IMR-90 (cell line): Measurements from ENCODE around the gene THOC3. TPM values are rescaled to one million over a fixed set of nuclear protein-coding genes. Genes with fewer than 3 reads are reported as not detected.
"Not testable (repeated sequence)": the region's sequence is repeated elsewhere in the genome, so short reads cannot be mapped to it uniquely, and the experiment has no call there.

ENCODE experiments used
- ATAC-seq: fragments of 200-7000 bp; cut with Tn5 transposase; 2 replicates; pipeline ENCODE4 v1.9.1; 2020; ENCODE audit warnings: low read depth, mild to moderate bottlenecking, moderate library complexity
- BruUV-seq: library from RNA; stranded (reverse); fragments of 400-500 nt; replicated peaks from 2 replicates; lab custom pipeline; 2021; lab: Mats Ljungman, UMichigan
- CTCF ChIA-PET: fragments of 300-600 bp; formaldehyde crosslinking; extraction: SDS; loops from one replicate; lab custom pipeline; 2021; ENCODE audit warnings: antibody characterized with exemption; lab: Yijun Ruan, JAX
- POLR2A ChIA-PET: fragments of 300-600 bp; sonication (Branson Sonifier 250); formaldehyde crosslinking; loops from one replicate; lab custom pipeline; 2022; ENCODE audit warnings: antibody characterized with exemption; ENCODE audit not compliant: unreplicated experiment; lab: Charles Lee
- DNase-seq: peaks from one replicate; pipeline ENCODE4 v3.0.0; 2013
- H2AFZ ChIP-seq: replicated peaks from 2 replicates; pipeline ENCODE3; 2013; ENCODE audit warnings: low read length, mild to moderate bottlenecking; ENCODE audit not compliant: poor library complexity
- H2AK5ac ChIP-seq: 2 replicates; pipeline ENCODE4 v1.6.1; 2013; ENCODE audit warnings: low read depth, low read length, inconsistent platforms
- H2AK9ac ChIP-seq: replicated peaks from 2 replicates; pipeline ENCODE3; 2013; ENCODE audit warnings: mild to moderate bottlenecking, low read depth, low read length, moderate library complexity; ENCODE audit not compliant: poor library complexity
- H2BK120ac ChIP-seq: 2 replicates; pipeline ENCODE4 v1.6.1; 2013; ENCODE audit warnings: low read depth, low read length, inconsistent platforms
- H2BK15ac ChIP-seq: 3 replicates; pipeline ENCODE4 v1.6.1; 2013; ENCODE audit warnings: low read depth, low read length, inconsistent platforms
- H2BK20ac ChIP-seq: 2 replicates; pipeline ENCODE4 v1.6.1; 2013; ENCODE audit warnings: low read depth, mild to moderate bottlenecking, inconsistent platforms, low read length, moderate library complexity
- H2BK5ac ChIP-seq: 2 replicates; pipeline ENCODE4 v1.6.1; 2013; ENCODE audit warnings: mild to moderate bottlenecking, low read depth, low read length, inconsistent platforms; ENCODE audit not compliant: poor library complexity, severe bottlenecking
- H3K14ac ChIP-seq: replicated peaks from 2 replicates; pipeline ENCODE4 v1.6.1; 2013; ENCODE audit warnings: low read depth, low read length, inconsistent platforms
- H3K18ac ChIP-seq: 2 replicates; pipeline ENCODE4 v1.6.1; 2013; ENCODE audit warnings: low read depth, low read length, control low read depth
- H3K23ac ChIP-seq: 2 replicates; pipeline ENCODE4 v1.6.1; 2013; ENCODE audit warnings: low read depth, low read length, inconsistent platforms
- H3K27ac ChIP-seq: 2 replicates; pipeline ENCODE4 v1.5.1; 2013; ENCODE audit warnings: mild to moderate bottlenecking, control low read depth, low read length; ENCODE audit not compliant: insufficient read depth
- H3K27me3 ChIP-seq: 2 replicates; pipeline ENCODE4 v1.6.1; 2013; ENCODE audit warnings: low read length; ENCODE audit not compliant: control insufficient read depth, insufficient read depth
- H3K36me3 ChIP-seq: 2 replicates; pipeline ENCODE4 v1.6.1; 2013; ENCODE audit warnings: low read length, mixed read lengths; ENCODE audit not compliant: control insufficient read depth, insufficient read depth
- H3K4ac ChIP-seq: 2 replicates; pipeline ENCODE4 v1.6.1; 2013; ENCODE audit warnings: low read depth, low read length, inconsistent platforms
- H3K4me1 ChIP-seq: 2 replicates; pipeline ENCODE4 v1.6.1; 2013; ENCODE audit warnings: low read length, mixed read lengths; ENCODE audit not compliant: control insufficient read depth, insufficient read depth
- H3K4me2 ChIP-seq: 2 replicates; pipeline ENCODE4 v1.6.1; 2013; ENCODE audit warnings: low read depth, mild to moderate bottlenecking, control low read depth, low read length, moderate library complexity
- H3K4me3 ChIP-seq: 2 replicates; pipeline ENCODE4 v1.5.1; 2013; ENCODE audit warnings: low read depth, mild to moderate bottlenecking, control low read depth, low read length, moderate library complexity; ENCODE audit not compliant: insufficient read depth
- H3K56ac ChIP-seq: 2 replicates; pipeline ENCODE4 v1.6.1; 2013; ENCODE audit warnings: low read length, inconsistent platforms; ENCODE audit not compliant: insufficient read depth; ENCODE audit errors: extremely low read depth
- H3K79me1 ChIP-seq, 2 experiments: 2 replicates each; pipeline ENCODE4 v1.6.1; 2013; ENCODE audit warnings: low read length in 2 of 2, inconsistent platforms in 1 of 2, low read depth in 1 of 2
- H3K9ac ChIP-seq: 2 replicates; pipeline ENCODE4 v1.6.1; 2013; ENCODE audit warnings: low read depth, low read length, control low read depth
- H3K9me1 ChIP-seq: 2 replicates; pipeline ENCODE4 v1.6.1; 2013; ENCODE audit warnings: low read length, inconsistent platforms; ENCODE audit not compliant: insufficient read depth
- H3K9me3 ChIP-seq: 2 replicates; pipeline ENCODE4 v1.6.1; 2013; ENCODE audit warnings: low read length; ENCODE audit not compliant: control insufficient read depth, insufficient read depth
- H4K20me1 ChIP-seq: 2 replicates; pipeline ENCODE4 v1.6.1; 2013; ENCODE audit warnings: low read length, inconsistent platforms; ENCODE audit not compliant: insufficient read depth
- H4K5ac ChIP-seq: 2 replicates; pipeline ENCODE4 v1.6.1; 2013; ENCODE audit warnings: mild to moderate bottlenecking, low read depth, low read length, control low read depth
- H4K8ac ChIP-seq, 2 experiments: 2 replicates each; pipeline ENCODE4 v1.6.1; 2013; ENCODE audit warnings: low read depth in 2 of 2, low read length in 2 of 2, control low read depth in 1 of 2, inconsistent platforms in 1 of 2
- H4K91ac ChIP-seq: 2 replicates; pipeline ENCODE4 v1.6.1; 2013; ENCODE audit warnings: low read depth, low read length, inconsistent platforms; ENCODE audit not compliant: insufficient read depth
- WGBS, 2 experiments: methylation state at CpG; one replicate each; pipeline versions ENCODE4 v1.1.5 to v1.1.7; 2013; ENCODE audit warnings: missing lambda C conversion rate in 2 of 2; ENCODE audit not compliant: insufficient read length in 1 of 2; ENCODE audit errors: extremely low coverage in 2 of 2; 5-methylcytosine and 5-hydroxymethylcytosine counted together
- dilution Hi-C: fragments of 300-500 bp; cut with HindIII; formaldehyde crosslinking; loops from one replicate; pipeline ENCODE4 v1.14.3; 2018; ENCODE audit warnings: low sequenced_read_pairs; ENCODE audit not compliant: unreplicated experiment
- in situ Hi-C: fragments of 300-500 bp; cut with MboI; formaldehyde crosslinking; loops from 3 replicates; pipeline ENCODE4 v1.14.3; 2019; ENCODE audit warnings: low sequenced_read_pairs, inconsistent platforms, mixed read lengths
- intact Hi-C: fragments of 100-400 bp; cut with micrococcal nuclease; formaldehyde crosslinking; loops from 2 replicates; pipeline ENCODE4 v1.10.0; 2022
- polyA plus RNA-seq, 3 experiments: library from polyadenylated mRNA; depleted of rRNA; stranded (reverse); fragments of >200 nt; gene quantifications; 2 replicates each; pipeline ENCODE4 v1.2.3, GENCODE V29; 2012; ENCODE audit warnings: low replicate concordance in 1 of 3
- total RNA-seq: library from RNA; depleted of rRNA; stranded (reverse); fragments of >200 nt; gene quantifications from 2 replicates; pipeline ENCODE4 v1.2.3, GENCODE V29; 2012

The THOC3 gene
- total and polyA plus RNA-seq, 2 of the 4 experiments (the other 2 are of a cell fraction), result 87.9 to 114 TPM

GRCh38 chr5:176014360-176014759, 46.2 kb upstream of the THOC3 start:
- WGBS, 2 experiments, result no CpG with 5 or more reads among the region's 6 CpGs
- H2BK15ac ChIP-seq, H3K23ac ChIP-seq, H3K4me1 ChIP-seq, H3K9me1 ChIP-seq, H4K5ac ChIP-seq, H3K56ac ChIP-seq, H3K18ac ChIP-seq, H3K4me2 ChIP-seq, CTCF ChIA-PET, POLR2A ChIA-PET, H3K27ac ChIP-seq, DNase-seq, ATAC-seq, H3K9me3 ChIP-seq, H4K20me1 ChIP-seq, H2AK5ac ChIP-seq, H2AFZ ChIP-seq, H2BK20ac ChIP-seq, H3K79me1 ChIP-seq, dilution Hi-C loops, H4K91ac ChIP-seq, H2BK120ac ChIP-seq, BruUV-seq, in situ Hi-C loops, H3K27me3 ChIP-seq, H2AK9ac ChIP-seq, H4K8ac ChIP-seq, intact Hi-C loops, H2BK5ac ChIP-seq, H3K14ac ChIP-seq, H3K4ac ChIP-seq, H3K36me3 ChIP-seq, H3K4me3 ChIP-seq, H3K9ac ChIP-seq: not testable (repeated sequence)

- H2AFZ ChIP-seq, H2AK5ac ChIP-seq, H2BK20ac ChIP-seq, H3K36me3 ChIP-seq, H2AK9ac ChIP-seq, H4K91ac ChIP-seq, H3K27me3 ChIP-seq, H3K4me1 ChIP-seq, H4K20me1 ChIP-seq, H2BK5ac ChIP-seq, H3K4me2 ChIP-seq, H3K27ac ChIP-seq, H3K79me1 ChIP-seq, POLR2A ChIA-PET, H3K4ac ChIP-seq, H3K4me3 ChIP-seq, intact Hi-C loops, H4K5ac ChIP-seq, in situ Hi-C loops, ATAC-seq, BruUV-seq, CTCF ChIA-PET, H2BK15ac ChIP-seq, DNase-seq, H3K9ac ChIP-seq, H4K8ac ChIP-seq, H3K56ac ChIP-seq, H3K18ac ChIP-seq, H3K9me3 ChIP-seq, H3K14ac ChIP-seq, H3K23ac ChIP-seq, H2BK120ac ChIP-seq, H3K9me1 ChIP-seq, dilution Hi-C loops: not testable (repeated sequence)
- WGBS, 2 experiments, result no CpG with 5 or more reads among the region's 4 CpGs
Observed at GRCh38 chr5:176011088-176011487, 43.0 kb upstream of the THOC3 start.
